HepG2 (cell line): ENCODE measurements around the gene ACAP2.

Source experiments
- ARHGAP35 ChIP-seq: sonication (generic); formaldehyde crosslinking; IDR thresholded peaks from 2 replicates; pipeline ENCODE4 v1.9.0; 2022; ENCODE audit warnings: mild to moderate bottlenecking, inconsistent platforms, moderate library complexity, missing genetic modification reagents, borderline replicate concordance
- CEBPB ChIP-seq: IDR thresholded peaks from 2 replicates; pipeline ENCODE4 v1.6.1; 2011; ENCODE audit warnings: low read depth, low read length, improper control_type of control experiment, borderline replicate concordance
- POLR2A ChIP-seq, 2 experiments: IDR thresholded peaks; 2 replicates each; pipeline ENCODE4 v1.6.1; 2011; ENCODE audit warnings: low read depth in 2 of 2, low read length in 2 of 2, mild to moderate bottlenecking in 1 of 2, moderate library complexity in 1 of 2; ENCODE audit not compliant: insufficient read depth in 1 of 2
- POLR2AphosphoS5 ChIP-seq: IDR thresholded peaks from 2 replicates; pipeline ENCODE4 v1.6.1; 2012; ENCODE audit warnings: low read depth, low read length
- TF ChIP-seq, protein P1 (sequence below): IDR thresholded peaks from 2 replicates; pipeline ENCODE4 v1.6.1; 2016
- TF ChIP-seq, protein P2 (sequence below): sonication (generic); formaldehyde crosslinking; IDR thresholded peaks from 2 replicates; pipeline ENCODE4 v1.5.0; 2020; ENCODE audit warnings: mild to moderate bottlenecking, missing genetic modification reagents, moderate library complexity

DNA sequence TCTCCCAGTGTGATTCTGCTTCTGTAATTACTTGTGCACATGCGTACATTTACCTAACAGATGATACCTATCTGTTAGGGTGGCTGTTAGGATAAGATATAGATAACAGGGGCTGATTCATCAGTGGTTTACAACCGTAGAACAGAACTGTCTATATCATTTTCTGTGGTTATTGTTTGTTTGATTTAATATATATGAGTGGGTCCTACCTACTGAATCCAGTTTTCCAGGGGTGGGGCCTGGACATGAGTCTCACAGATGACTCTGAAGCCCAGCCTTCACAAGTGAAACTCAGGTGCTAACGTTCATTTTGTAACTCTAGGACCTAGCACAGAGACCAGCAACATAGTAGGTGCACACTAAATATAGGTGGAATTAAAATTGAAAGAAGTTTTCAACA lies 10.4 kb upstream of the ACAP2 start:
- TF ChIP-seq, protein P1, sequence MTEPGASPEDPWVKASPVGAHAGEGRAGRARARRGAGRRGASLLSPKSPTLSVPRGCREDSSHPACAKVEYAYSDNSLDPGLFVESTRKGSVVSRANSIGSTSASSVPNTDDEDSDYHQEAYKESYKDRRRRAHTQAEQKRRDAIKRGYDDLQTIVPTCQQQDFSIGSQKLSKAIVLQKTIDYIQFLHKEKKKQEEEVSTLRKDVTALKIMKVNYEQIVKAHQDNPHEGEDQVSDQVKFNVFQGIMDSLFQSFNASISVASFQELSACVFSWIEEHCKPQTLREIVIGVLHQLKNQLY (CRISPR knock-in tag), result no peak
- TF ChIP-seq, protein P2, sequence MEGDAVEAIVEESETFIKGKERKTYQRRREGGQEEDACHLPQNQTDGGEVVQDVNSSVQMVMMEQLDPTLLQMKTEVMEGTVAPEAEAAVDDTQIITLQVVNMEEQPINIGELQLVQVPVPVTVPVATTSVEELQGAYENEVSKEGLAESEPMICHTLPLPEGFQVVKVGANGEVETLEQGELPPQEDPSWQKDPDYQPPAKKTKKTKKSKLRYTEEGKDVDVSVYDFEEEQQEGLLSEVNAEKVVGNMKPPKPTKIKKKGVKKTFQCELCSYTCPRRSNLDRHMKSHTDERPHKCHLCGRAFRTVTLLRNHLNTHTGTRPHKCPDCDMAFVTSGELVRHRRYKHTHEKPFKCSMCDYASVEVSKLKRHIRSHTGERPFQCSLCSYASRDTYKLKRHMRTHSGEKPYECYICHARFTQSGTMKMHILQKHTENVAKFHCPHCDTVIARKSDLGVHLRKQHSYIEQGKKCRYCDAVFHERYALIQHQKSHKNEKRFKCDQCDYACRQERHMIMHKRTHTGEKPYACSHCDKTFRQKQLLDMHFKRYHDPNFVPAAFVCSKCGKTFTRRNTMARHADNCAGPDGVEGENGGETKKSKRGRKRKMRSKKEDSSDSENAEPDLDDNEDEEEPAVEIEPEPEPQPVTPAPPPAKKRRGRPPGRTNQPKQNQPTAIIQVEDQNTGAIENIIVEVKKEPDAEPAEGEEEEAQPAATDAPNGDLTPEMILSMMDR, result no peak
- TF ChIP-seq POLR2A (IDR thresholded peaks at IDR 0.05; ENCODE audit: insufficient read depth in 1 of 2, low read depth in 2 of 2, low read length in 2 of 2), result no peak
- TF ChIP-seq POLR2AphosphoS5, result no peak
- TF ChIP-seq CEBPB, result no peak
- TF ChIP-seq ARHGAP35 (CRISPR knock-in tag), result no peak
